WERI-Rb-1 (cell line): ENCODE data around the gene SP6.

Experiments used
- DNase-seq: peaks from one replicate; pipeline ENCODE4 v3.0.0-alpha.2; 2020
- H3K27ac ChIP-seq: fragments of 250-450 bp; sonication (Bioruptor Pico); 2 replicates; pipeline ENCODE4 v1.5.1; 2020; ENCODE audit warnings: mild to moderate bottlenecking, moderate library complexity
- H3K27me3 ChIP-seq: fragments of 250-450 bp; sonication (Bioruptor Pico); 2 replicates; pipeline ENCODE4 v1.5.1; 2021; ENCODE audit warnings: mild to moderate bottlenecking, low read depth, moderate library complexity; ENCODE audit not compliant: insufficient read depth, severe bottlenecking
- H3K36me3 ChIP-seq: fragments of 250-450 bp; sonication (Bioruptor Pico); 2 replicates; pipeline ENCODE4 v1.5.1; 2020; ENCODE audit warnings: mild to moderate bottlenecking, moderate library complexity
- H3K4me3 ChIP-seq: 2 replicates; pipeline ENCODE4 v1.5.1; 2011; ENCODE audit warnings: low read depth, mild to moderate bottlenecking, control low read depth, low read length
- H3K9me3 ChIP-seq: fragments of 250-450 bp; sonication (Bioruptor Pico); 2 replicates; pipeline ENCODE4 v1.5.1; 2021; ENCODE audit warnings: mild to moderate bottlenecking, moderate library complexity; ENCODE audit not compliant: severe bottlenecking
- CTCF ChIP-seq: IDR thresholded peaks from 2 replicates; pipeline ENCODE4 v1.5.1; 2011; ENCODE audit warnings: low read depth, mild to moderate bottlenecking, control low read depth, inconsistent platforms, low read length

Gene SP6

GRCh38 chr17:47877368-47878034 is 26.5 kb upstream of the SP6 start:
- Histone ChIP-seq H3K27ac (peak overlapping the region; percentile 50), H3K4me3 (no peak overlapping the region), H3K36me3 (no peaks in the 10 kb centered on the region), H3K27me3 (no peaks in the 10 kb centered on the region), H3K9me3 (no peaks in the 10 kb centered on the region)
- DNase-seq = peak; percentile 67
- TF ChIP-seq CTCF = no peak

GRCh38 chr17:47875011-47875985 is 24.3 kb upstream of the SP6 start:
- Histone ChIP-seq H3K4me3 (no peak overlapping the region), H3K9me3 (no peaks in the 10 kb centered on the region), H3K27ac (no peak overlapping the region), H3K36me3 (no peaks in the 10 kb centered on the region), H3K27me3 (no peaks in the 10 kb centered on the region)
- no peak for TF ChIP-seq CTCF
- DNase-seq = no peak

- no peaks in the 10 kb centered on the region for H3K27me3 ChIP-seq
- no peak for DNase-seq
- H3K36me3 ChIP-seq = no peaks in the 10 kb centered on the region
- TF ChIP-seq CTCF = no peak
- H3K9me3 ChIP-seq = no peaks in the 10 kb centered on the region
- H3K27ac ChIP-seq = no peak overlapping the region
- H3K4me3 ChIP-seq = no peak overlapping the region
These were observed 22.5 kb upstream of the SP6 start for GRCh38 chr17:47873200-47874090.

DNA sequence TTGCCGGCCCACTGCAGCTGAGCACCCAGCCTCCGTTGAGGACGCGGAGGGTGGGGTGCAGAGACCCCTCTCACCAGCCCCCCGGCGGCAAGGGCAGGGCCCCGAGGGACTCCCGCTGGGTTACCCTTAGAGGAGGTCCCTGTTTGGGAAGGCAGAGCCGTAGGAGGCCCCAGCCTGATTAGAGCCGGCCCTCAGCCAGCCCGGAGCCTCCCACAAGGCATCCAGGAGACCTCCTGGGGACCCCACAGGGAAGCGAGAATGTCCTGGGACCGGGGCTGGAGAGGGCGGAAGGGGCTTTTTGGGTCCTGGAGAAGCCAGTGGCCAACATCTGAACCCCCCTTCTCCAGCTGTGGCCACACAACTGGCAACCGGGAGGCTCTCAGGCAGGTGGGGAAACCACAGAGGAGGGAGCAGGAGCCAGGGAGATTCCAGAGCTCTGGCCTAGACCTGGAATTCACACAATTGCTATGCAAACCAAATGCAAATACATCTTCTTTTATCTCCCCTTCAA is 21.7 kb upstream of the SP6 start:
- no peak for TF ChIP-seq CTCF
- Histone ChIP-seq H3K9me3 (no peaks in the 10 kb centered on the region), H3K4me3 (no peak overlapping the region), H3K27me3 (no peaks in the 10 kb centered on the region), H3K36me3 (no peaks in the 10 kb centered on the region), H3K27ac (no peak overlapping the region)
- no peak for DNase-seq

DNA sequence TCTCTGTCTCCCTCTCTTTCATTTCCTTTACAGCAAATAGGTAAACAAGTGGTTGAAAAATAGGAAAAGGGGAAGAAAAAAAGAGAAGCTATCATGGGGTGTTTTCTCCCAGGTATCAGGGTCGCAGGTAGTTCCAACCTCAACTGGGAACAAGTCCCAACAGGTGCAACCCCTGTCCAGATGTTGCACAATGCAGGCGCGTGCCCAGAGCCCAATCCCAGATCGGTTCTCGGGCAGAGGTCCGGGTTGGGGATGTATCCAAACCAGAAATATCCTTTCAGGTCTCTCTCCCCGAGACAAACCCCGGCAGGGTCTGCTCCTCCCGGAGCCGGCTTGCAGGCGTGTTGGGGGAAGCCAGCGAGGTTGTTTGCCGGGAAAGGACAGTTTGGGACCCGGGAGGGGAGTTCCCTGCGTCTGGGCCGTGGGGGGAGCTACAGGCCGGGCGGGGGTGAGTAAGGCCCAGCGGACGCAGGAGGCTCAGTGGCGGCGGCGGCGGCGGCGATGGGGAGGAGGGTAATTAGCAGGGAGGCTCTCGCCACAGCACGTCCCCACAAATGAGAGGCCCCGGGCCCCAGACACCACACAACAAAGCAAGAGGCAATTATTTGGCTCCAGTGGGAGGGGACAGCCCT is 21.2 kb upstream of the SP6 start:
- H3K9me3 ChIP-seq = no peaks in the 10 kb centered on the region
- no peaks in the 10 kb centered on the region for H3K36me3 ChIP-seq
- no peak for DNase-seq
- H3K4me3 ChIP-seq = no peak overlapping the region
- TF ChIP-seq CTCF = no peak
- no peak overlapping the region for H3K27ac ChIP-seq
- H3K27me3 ChIP-seq = no peaks in the 10 kb centered on the region
